AG09309 (cell line): Measurements from ENCODE around the gene STPG1.

Source experiments
- DNase-seq: peaks from one replicate; pipeline ENCODE4 v3.0.0-alpha.2; 2010; ENCODE audit warnings: low read depth
- H3K4me3 ChIP-seq: 2 replicates; pipeline ENCODE4 v1.5.1; 2011; ENCODE audit warnings: mild to moderate bottlenecking, low read depth, low read length, moderate library complexity; ENCODE audit not compliant: control insufficient read depth
- TF ChIP-seq, protein P1 (sequence below): IDR thresholded peaks from 2 replicates; pipeline ENCODE4 v1.5.1; 2011; ENCODE audit warnings: mild to moderate bottlenecking, low read depth, low read length, inconsistent platforms; ENCODE audit not compliant: insufficient read depth, control insufficient read depth; ENCODE audit errors: missing control alignments

The STPG1 gene

DNA sequence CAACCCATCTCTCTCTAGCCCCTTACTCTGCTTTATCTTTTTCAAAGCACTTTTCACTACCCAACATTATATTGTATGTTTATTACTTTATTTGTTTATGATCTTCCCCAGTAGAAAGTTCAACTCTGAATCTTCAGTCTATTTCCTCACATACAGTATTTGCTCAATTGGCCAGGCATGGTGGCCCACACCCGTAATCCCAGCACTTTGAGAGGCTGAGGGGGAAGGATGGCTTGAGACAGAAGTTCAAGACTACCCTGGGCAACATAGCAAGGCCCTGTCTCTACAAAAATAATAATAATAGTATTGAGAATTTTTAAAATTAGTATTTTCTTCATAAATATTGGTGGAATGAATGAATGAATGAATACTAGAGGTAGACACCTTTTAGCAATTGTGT, 1.2 kb downstream of the STPG1 start:
- no peak for DNase-seq
- H3K4me3 ChIP-seq = no peak overlapping the region
- TF ChIP-seq, protein P1, sequence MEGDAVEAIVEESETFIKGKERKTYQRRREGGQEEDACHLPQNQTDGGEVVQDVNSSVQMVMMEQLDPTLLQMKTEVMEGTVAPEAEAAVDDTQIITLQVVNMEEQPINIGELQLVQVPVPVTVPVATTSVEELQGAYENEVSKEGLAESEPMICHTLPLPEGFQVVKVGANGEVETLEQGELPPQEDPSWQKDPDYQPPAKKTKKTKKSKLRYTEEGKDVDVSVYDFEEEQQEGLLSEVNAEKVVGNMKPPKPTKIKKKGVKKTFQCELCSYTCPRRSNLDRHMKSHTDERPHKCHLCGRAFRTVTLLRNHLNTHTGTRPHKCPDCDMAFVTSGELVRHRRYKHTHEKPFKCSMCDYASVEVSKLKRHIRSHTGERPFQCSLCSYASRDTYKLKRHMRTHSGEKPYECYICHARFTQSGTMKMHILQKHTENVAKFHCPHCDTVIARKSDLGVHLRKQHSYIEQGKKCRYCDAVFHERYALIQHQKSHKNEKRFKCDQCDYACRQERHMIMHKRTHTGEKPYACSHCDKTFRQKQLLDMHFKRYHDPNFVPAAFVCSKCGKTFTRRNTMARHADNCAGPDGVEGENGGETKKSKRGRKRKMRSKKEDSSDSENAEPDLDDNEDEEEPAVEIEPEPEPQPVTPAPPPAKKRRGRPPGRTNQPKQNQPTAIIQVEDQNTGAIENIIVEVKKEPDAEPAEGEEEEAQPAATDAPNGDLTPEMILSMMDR = no peak

DNA sequence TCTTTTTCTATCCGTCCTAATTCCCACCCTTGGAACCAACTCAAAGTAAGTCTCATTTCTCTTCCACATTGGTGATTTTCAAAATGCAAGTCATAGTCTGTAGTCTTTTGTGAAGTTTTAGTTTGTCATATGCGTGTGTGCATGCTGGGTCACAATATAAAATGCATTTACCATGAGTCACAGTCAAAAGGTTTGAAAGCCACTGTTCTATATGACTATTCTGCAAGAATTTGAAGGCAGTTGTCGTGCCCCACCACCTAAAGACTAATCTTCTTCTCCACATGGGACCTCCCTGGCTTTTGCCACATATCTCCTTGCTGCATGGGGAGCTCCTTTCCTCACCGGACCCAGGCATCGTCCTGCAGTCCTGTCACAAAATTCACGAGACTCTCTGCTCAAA, 1.6 kb downstream of the STPG1 start:
- TF ChIP-seq, protein P1 = no peak
- no peak overlapping the region for H3K4me3 ChIP-seq
- DNase-seq = no peak

GRCh38 chr1:24410750-24411149, 2.8 kb downstream of the STPG1 start:
- TF ChIP-seq, protein P1 = no peak
- no peak overlapping the region for H3K4me3 ChIP-seq
- DNase-seq = no peak

GRCh38 chr1:24409535-24409934, 4.0 kb downstream of the STPG1 start:
- TF ChIP-seq, protein P1 = no peak
- DNase-seq = no peak
- H3K4me3 ChIP-seq = no peak overlapping the region

GRCh38 chr1:24406788-24407187, 6.8 kb downstream of the STPG1 start:
- DNase-seq = no peak
- TF ChIP-seq, protein P1 = no peak
- H3K4me3 ChIP-seq = no peak overlapping the region

GRCh38 chr1:24403806-24404205, 9.8 kb downstream of the STPG1 start:
- TF ChIP-seq, protein P1 = no peak
- no peak for DNase-seq
- no peak overlapping the region for H3K4me3 ChIP-seq

DNA sequence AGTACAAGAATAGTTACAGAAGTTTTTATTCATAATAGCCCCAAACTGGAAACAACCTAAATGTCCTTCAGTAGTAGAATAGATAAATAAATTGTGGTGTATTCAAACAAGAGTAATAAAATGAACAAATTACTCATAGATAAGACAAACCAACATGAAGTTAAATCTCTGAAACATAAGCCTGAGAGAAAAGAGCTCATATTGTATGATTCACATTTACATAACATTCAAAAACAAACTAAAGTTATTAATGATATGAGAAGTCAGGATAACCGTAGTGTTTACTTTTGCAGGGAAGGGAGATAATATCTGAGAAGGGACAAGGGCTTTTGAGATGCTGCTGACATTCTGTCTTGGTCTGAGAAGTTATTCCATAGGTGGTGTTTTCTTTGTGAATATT, 13.5 kb downstream of the STPG1 start:
- no peak overlapping the region for H3K4me3 ChIP-seq
- TF ChIP-seq, protein P1 = no peak
- DNase-seq = no peak
